Astrocyte (in vitro differentiated cells and primary cell): ENCODE measurements around the gene BBS5.

ENCODE experiments used
- EZH2 ChIP-seq: IDR thresholded peaks from 2 replicates; pipeline ENCODE4 v1.6.1; 2012; ENCODE audit warnings: mild to moderate bottlenecking, low read length, inconsistent platforms; ENCODE audit not compliant: insufficient read depth
- TF ChIP-seq, protein P1 (sequence below): IDR thresholded peaks from 2 replicates; pipeline ENCODE4 v1.5.1; 2011; ENCODE audit warnings: low read depth, mild to moderate bottlenecking, inconsistent platforms, low read length, moderate library complexity; ENCODE audit not compliant: insufficient read depth

DNA sequence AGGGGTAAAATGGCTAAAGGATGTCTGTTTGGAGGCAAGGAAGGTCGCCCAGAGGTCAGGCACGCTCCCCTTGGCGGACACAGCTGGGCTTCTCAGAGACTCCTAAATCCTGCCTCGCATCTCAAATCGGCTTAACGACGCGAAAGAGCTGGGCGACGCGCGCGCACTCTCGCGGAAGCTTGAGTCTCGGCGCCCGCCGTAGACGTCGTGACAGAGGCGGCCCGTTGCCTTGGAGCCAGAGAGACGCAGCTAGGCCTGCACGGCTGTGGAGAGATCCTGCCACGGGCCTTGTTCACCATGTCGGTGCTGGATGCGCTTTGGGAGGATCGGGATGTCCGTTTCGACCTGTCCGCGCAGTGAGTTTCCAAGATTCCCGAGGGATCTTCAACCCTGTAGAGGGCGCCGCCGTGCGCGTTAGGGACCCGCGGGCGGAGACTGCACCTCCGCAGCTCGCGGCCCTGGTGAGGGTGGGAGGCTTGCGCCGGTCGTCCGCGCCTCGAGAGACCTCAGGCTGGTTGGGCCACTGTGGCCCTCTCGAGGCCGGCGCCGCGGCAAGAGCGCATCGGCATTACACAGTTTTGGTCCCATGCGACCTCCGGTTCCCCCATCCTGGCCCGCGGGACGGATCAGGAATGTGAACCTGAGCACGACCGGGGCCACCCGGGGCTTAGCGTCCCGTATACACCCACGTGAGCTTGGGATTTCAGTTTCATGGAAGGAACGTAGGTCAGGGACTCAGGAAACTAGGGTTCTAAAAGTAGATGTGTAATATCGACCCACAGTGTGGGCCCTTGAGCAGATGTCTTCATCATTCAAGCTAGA is at the start of gene BBS5:
- TF ChIP-seq, protein P1, sequence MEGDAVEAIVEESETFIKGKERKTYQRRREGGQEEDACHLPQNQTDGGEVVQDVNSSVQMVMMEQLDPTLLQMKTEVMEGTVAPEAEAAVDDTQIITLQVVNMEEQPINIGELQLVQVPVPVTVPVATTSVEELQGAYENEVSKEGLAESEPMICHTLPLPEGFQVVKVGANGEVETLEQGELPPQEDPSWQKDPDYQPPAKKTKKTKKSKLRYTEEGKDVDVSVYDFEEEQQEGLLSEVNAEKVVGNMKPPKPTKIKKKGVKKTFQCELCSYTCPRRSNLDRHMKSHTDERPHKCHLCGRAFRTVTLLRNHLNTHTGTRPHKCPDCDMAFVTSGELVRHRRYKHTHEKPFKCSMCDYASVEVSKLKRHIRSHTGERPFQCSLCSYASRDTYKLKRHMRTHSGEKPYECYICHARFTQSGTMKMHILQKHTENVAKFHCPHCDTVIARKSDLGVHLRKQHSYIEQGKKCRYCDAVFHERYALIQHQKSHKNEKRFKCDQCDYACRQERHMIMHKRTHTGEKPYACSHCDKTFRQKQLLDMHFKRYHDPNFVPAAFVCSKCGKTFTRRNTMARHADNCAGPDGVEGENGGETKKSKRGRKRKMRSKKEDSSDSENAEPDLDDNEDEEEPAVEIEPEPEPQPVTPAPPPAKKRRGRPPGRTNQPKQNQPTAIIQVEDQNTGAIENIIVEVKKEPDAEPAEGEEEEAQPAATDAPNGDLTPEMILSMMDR = peak; percentile 23
- no peak for TF ChIP-seq EZH2
